DMS114 treated with DMSO at 0.1 percent for 48 hours (cell line): ENCODE data around the gene INTS2.
A peak's percentile ranks its signal among the peaks of the same experiment; 100 is the strongest.
"Not testable (repeated sequence)": the region's sequence is repeated elsewhere in the genome, so short reads cannot be mapped to it uniquely, and the experiment has no call there.

ENCODE experiments used
- DNase-seq: peaks from one replicate; lab custom pipeline; 2025; ENCODE audit not compliant: unreplicated experiment; lab: John Stamatoyannopoulos, UW

The INTS2 gene, protein sequence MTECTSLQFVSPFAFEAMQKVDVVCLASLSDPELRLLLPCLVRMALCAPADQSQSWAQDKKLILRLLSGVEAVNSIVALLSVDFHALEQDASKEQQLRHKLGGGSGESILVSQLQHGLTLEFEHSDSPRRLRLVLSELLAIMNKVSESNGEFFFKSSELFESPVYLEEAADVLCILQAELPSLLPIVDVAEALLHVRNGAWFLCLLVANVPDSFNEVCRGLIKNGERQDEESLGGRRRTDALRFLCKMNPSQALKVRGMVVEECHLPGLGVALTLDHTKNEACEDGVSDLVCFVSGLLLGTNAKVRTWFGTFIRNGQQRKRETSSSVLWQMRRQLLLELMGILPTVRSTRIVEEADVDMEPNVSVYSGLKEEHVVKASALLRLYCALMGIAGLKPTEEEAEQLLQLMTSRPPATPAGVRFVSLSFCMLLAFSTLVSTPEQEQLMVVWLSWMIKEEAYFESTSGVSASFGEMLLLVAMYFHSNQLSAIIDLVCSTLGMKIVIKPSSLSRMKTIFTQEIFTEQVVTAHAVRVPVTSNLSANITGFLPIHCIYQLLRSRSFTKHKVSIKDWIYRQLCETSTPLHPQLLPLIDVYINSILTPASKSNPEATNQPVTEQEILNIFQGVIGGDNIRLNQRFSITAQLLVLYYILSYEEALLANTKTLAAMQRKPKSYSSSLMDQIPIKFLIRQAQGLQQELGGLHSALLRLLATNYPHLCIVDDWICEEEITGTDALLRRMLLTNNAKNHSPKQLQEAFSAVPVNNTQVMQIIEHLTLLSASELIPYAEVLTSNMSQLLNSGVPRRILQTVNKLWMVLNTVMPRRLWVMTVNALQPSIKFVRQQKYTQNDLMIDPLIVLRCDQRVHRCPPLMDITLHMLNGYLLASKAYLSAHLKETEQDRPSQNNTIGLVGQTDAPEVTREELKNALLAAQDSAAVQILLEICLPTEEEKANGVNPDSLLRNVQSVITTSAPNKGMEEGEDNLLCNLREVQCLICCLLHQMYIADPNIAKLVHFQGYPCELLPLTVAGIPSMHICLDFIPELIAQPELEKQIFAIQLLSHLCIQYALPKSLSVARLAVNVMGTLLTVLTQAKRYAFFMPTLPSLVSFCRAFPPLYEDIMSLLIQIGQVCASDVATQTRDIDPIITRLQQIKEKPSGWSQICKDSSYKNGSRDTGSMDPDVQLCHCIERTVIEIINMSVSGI

GRCh38 chr17:61927208-61928100 is at the start of gene INTS2:
TSS of gene INTS2 (minus strand) at chr17:61927982. CDS start at chr17:61926644, 1,338 bp downstream.
- DNase-seq: peak; percentile 88

DNA sequence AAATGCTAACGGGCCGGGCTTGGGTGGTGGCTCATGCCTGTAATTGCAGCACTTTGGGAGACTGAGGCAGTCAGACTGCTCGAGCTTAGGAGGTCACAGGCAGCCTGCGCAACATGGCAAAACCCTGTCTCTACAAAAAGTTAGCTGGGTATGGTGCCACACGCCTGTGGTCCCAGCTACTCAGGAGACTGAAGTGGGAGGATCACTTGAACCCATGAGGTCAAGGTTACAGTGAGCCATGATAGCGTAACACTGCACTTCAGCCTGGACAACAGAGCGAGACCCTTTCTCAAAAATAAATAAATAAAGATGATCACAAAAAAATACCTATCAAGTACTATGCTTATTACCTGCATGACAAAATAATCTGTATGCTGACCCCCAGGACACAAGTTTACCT is 46.3 kb upstream of the INTS2 start:
- DNase-seq: no peak

DNA sequence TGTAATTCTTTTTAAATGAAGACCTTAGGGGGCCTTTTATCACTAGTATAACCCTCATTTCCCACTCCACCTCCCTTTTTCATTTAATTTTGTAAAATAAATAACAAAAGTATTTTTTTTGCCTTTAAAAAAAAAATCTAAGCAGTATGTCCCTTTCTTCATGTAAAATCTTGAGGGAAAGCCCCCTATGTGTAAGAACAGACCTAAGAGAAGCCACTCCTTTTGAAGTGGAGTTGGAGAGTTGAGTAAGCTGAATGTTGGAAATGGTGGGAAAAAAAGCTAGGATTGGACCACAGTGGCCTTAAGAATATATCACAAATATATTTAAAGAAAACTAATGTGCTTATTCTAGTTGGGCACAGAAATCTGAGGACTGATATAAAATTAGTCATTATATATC is 44.5 kb upstream of the INTS2 start:
- no peak for DNase-seq

- no peak for DNase-seq
These were observed 42.2 kb upstream of the INTS2 start for GRCh38 chr17:61970030-61970429.

- no peak for DNase-seq
These were observed 41.0 kb upstream of the INTS2 start for GRCh38 chr17:61968757-61969156.

DNA sequence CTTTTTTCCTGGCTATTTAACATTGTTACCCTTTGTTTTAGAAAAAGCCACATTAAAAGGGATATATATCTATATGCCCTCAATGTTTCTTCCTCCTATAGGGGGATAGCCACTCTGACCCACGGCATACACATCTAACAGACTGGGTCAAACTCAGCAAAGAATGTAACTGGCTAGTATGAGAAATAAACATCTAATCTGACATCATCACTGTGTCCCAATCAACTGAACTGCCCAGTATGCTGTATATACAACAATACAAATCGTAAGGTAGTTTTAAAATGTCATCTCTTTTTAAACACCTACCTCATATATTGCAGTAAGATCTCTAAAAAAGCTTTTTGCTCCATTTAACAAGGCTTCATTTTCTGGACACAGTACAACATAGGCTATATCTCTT is 39.9 kb upstream of the INTS2 start:
- no peak for DNase-seq

DNA sequence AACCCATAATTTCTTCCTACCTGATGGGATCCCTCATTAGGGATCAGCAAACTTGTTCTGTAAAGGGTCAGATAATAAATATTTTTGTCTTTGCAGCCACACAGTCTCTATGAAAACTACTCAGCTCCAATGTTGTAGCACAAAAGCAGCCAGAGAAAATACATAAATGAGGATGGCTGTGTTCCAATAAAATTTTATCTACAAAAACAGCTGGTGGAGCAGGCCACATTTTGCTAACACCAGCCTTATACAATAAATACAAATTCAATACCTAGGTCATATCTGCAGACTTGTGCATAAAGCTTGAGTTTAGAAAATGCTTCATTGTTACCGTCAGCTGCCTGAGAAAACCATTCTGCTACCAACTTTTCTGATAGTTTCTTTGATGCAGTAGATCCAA is 38.4 kb upstream of the INTS2 start:
- no peak for DNase-seq

- no peak for DNase-seq
These were observed 27.8 kb upstream of the INTS2 start for GRCh38 chr17:61955619-61956018.

GRCh38 chr17:61947367-61948078 is 19.7 kb upstream of the INTS2 start:
- no peak for DNase-seq

DNA sequence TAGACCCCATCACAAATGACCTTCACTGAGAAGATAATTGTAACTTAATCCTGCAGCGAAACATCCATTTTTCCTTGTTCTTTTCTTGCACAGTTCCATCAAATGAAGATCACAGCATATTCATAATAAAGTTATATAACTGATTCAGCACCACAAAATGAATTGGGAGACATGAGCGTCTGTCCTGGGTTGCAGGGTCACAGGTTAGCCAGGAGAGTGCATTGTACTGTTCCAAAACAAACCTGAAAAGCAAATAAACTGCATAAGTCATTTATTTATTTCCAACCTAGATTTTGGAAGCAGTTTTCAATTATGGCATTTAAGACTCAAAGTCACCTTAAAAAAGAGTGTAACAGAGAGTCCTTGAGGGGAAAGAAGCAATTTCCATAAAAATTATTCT is 18.6 kb upstream of the INTS2 start:
- DNase-seq: no peak

GRCh38 chr17:61943117-61943516 is 15.3 kb upstream of the INTS2 start:
- DNase-seq: no peak

GRCh38 chr17:61942085-61942484 is 14.3 kb upstream of the INTS2 start:
- DNase-seq: no peak

- no peak for DNase-seq
These were observed 287 bp upstream of the INTS2 start for GRCh38 chr17:61928101-61928436.

- DNase-seq: no peak
These were observed 965 bp downstream of the INTS2 start for GRCh38 chr17:61926826-61927207.

DNA sequence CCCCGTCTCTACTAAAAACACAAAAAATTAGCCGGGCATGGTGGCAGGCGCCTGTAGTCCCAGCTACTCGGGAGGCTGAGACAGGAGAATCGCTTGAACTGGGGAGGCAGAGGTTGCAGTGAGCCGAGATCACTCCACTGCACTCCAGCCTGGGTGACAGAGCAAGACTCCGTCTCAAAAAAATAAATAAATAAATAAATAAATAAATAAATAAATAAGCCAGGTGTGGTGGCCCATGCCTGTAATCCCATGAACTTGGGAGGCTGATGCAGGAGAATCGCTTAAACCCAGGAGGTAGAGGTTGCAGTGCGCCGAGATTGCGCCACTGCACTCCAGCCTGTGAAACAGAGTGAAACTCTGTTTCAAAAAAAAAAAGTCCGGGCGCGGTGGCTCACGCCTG is 12.6 kb downstream of the INTS2 start:
- DNase-seq: not testable (repeated sequence)

- DNase-seq: no peak
These were observed 19.3 kb downstream of the INTS2 start for GRCh38 chr17:61908292-61909037.

- DNase-seq: no peak
These were observed 20.4 kb downstream of the INTS2 start for GRCh38 chr17:61907361-61907760.

DNA sequence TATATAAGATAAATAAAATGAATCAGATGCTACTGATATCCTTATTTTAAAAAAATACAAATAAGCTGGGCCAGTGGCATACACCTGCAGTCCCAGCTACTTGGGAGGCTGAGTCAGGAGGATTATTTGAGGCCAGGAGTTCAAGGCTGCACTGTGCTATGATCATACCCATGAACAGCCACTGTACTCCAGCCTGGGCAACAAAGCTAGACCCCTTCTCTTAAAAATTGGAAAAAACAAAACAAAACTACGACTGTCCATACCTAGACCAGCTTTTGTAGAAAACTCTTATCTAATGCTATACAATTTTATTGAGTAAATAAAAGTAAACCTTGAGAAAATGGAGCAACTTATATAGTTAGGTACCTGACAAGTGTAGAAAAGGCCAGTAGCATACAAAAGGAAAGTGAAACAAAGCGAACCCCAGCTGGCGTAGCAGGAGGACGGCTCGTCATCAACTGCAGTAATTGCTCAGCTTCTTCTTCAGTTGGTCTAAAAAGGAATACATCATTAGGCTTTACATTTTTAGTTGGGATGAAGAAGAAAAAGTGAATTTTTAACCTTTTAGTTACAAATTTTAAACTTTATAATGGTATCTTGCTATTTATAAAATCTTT is 23.6 kb downstream of the INTS2 start:
- no peak for DNase-seq

DNA sequence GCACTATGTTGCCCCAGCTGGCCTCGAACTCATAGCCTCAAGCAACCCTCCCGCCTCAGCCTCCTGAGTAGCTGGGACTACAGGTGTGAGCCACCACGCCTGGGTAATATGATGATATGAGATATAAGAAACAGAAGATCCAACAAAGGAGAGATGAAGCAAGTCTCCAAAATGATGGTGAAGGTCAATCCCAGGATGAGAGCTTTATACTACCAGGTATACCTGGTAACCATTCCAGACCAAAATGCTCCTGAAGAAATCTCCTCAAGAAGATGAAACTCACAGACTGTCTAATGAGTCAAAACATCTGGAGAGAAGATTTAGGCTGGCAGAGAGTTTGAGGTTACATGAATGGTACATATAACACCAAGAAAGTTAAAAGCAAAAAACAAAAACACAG is 24.5 kb downstream of the INTS2 start:
- DNase-seq: no peak
